IPS-18c (cell line): ENCODE data around the gene EYS.

Experiments
- H3K4me3 ChIP-seq: 2 replicates; pipeline ENCODE4 v1.7.0; 2013; ENCODE audit warnings: low read depth, mild to moderate bottlenecking, low read length, moderate library complexity; ENCODE audit not compliant: insufficient read depth
- H3K9me3 ChIP-seq: one replicate; pipeline ENCODE4 v1.6.1; 2013; ENCODE audit warnings: mild to moderate bottlenecking, low read length, moderate library complexity; ENCODE audit not compliant: control insufficient read depth, insufficient read depth

Gene EYS

GRCh38 chr6:64415926-64416325 is 1291.1 kb downstream of the EYS start:
- Histone ChIP-seq H3K4me3 (no peak overlapping the region), H3K9me3 (peaks cover 5% of the 10 kb centered on the region)

GRCh38 chr6:64411226-64411625 is 1295.8 kb downstream of the EYS start:
- no peaks in the 10 kb centered on the region for H3K9me3 ChIP-seq
- H3K4me3 ChIP-seq = no peak overlapping the region

GRCh38 chr6:64409948-64410347 is 1297.1 kb downstream of the EYS start:
- Histone ChIP-seq H3K9me3 (no peaks in the 10 kb centered on the region), H3K4me3 (no peak overlapping the region)

- Histone ChIP-seq H3K9me3 (no peaks in the 10 kb centered on the region), H3K4me3 (no peak overlapping the region)
Observed at GRCh38 chr6:64404396-64404795, 1302.6 kb downstream of the EYS start.

- H3K9me3 ChIP-seq = no peaks in the 10 kb centered on the region
- H3K4me3 ChIP-seq = no peak overlapping the region
Observed at GRCh38 chr6:64383277-64383676, 1323.7 kb downstream of the EYS start.

- Histone ChIP-seq H3K9me3 (no peaks in the 10 kb centered on the region), H3K4me3 (no peak overlapping the region)
Observed at GRCh38 chr6:64376394-64376793, 1330.6 kb downstream of the EYS start.

- H3K9me3 ChIP-seq = no peaks in the 10 kb centered on the region
- H3K4me3 ChIP-seq = no peak overlapping the region
Observed at GRCh38 chr6:64357430-64357829, 1349.6 kb downstream of the EYS start.

GRCh38 chr6:64347411-64347810 is 1359.6 kb downstream of the EYS start:
- H3K4me3 ChIP-seq = no peak overlapping the region
- no peaks in the 10 kb centered on the region for H3K9me3 ChIP-seq

GRCh38 chr6:64335195-64335594 is 1371.8 kb downstream of the EYS start:
- H3K9me3 ChIP-seq = no peaks in the 10 kb centered on the region
- H3K4me3 ChIP-seq = no peak overlapping the region

GRCh38 chr6:64334636-64335035 is 1372.4 kb downstream of the EYS start:
- H3K4me3 ChIP-seq = no peak overlapping the region
- no peaks in the 10 kb centered on the region for H3K9me3 ChIP-seq

- peaks cover 2% of the 10 kb centered on the region for H3K9me3 ChIP-seq
- no peak overlapping the region for H3K4me3 ChIP-seq
Observed at GRCh38 chr6:64330694-64331307, 1376.2 kb downstream of the EYS start.

GRCh38 chr6:64326939-64327338 is 1380.1 kb downstream of the EYS start:
- Histone ChIP-seq H3K4me3 (no peak overlapping the region), H3K9me3 (peaks cover 2% of the 10 kb centered on the region)

GRCh38 chr6:64325093-64325492 is 1381.9 kb downstream of the EYS start:
- Histone ChIP-seq H3K4me3 (no peak overlapping the region), H3K9me3 (peaks cover 2% of the 10 kb centered on the region)

GRCh38 chr6:64310214-64310613 is 1396.8 kb downstream of the EYS start:
- Histone ChIP-seq H3K9me3 (no peaks in the 10 kb centered on the region), H3K4me3 (no peak overlapping the region)

GRCh38 chr6:64301307-64302236 is 1405.5 kb downstream of the EYS start:
- H3K9me3 ChIP-seq = peaks cover 5% of the 10 kb centered on the region
- no peak overlapping the region for H3K4me3 ChIP-seq

GRCh38 chr6:64299176-64299575 is 1407.8 kb downstream of the EYS start:
- H3K4me3 ChIP-seq = no peak overlapping the region; the same call in 1 of the 2 replicates
- H3K9me3 ChIP-seq = peaks cover 5% of the 10 kb centered on the region

GRCh38 chr6:64294034-64294433 is 1413.0 kb downstream of the EYS start:
- no peak overlapping the region for H3K4me3 ChIP-seq

GRCh38 chr6:64293298-64293697 is 1413.7 kb downstream of the EYS start:
- H3K9me3 ChIP-seq = no peaks in the 10 kb centered on the region
- no peak overlapping the region for H3K4me3 ChIP-seq

More at GRCh38 chr6:64294034-64294433, 1413.0 kb downstream of the EYS start:
- no peaks in the 10 kb centered on the region for H3K9me3 ChIP-seq
